CD4-positive, alpha-beta T cell treated with Interleukin-4 for 4 hours (primary cell): Measurements from ENCODE around the gene DLL4.

ENCODE experiments used
- DNase-seq: peaks from one replicate; pipeline ENCODE4 v3.0.0-alpha.2; 2020

DLL4 gene

GRCh38 chr15:40928821-40929659 lies at the start of gene DLL4:
DLL4 (plus strand) TSS chr15:40929340; CDS start chr15:40929669, 329 bp downstream.
- DNase-seq: no peak

- DNase-seq: no peak
Measured at GRCh38 chr15:40879609-40880008, 49.5 kb upstream of the DLL4 start.

- no peak for DNase-seq
Measured at GRCh38 chr15:40881351-40881750, 47.8 kb upstream of the DLL4 start.

DNA sequence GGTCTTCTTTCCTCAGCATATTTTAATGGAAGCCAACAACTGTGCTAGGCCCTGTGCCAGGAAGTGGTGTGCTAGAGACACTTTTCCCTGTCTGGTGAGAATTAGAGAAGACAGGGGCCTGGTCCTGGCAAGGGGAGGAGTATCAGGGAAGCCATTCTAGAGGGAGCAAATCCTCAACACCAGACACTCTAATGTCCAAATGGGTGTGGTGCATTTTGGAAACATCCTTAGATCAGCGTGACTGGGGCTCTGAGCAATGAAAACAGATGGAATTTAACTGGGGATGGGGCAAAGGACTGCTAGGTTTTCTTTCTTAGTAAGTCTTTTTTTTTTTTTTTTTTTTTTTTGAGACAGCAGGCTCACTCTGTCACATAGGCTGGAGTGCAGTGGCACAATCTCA lies 42.6 kb upstream of the DLL4 start:
- no peak for DNase-seq

- no peak for DNase-seq
Measured at GRCh38 chr15:40889112-40889511, 40.0 kb upstream of the DLL4 start.

DNA sequence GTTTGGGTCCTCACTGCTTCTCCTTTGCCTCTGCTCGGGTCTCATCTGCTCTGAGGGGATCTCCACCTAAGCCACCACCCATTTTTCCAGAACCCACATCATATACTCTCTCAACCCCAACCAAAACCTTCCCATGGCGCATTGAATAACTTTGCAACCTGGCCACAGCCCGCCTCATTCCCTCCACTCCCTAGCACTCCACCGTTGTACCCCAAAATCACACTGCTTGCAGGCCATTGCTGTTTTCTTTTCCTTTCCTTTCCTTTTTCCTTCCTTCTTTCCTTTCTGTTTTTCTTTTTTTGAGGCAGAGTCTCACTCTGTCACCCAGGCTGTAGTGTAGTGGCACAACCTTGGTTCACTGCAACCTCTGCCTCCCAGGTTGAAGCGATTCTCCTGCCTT lies 38.0 kb upstream of the DLL4 start:
- no peak for DNase-seq

- peak; percentile 44 for DNase-seq
Measured at GRCh38 chr15:40891810-40892446, 37.2 kb upstream of the DLL4 start.

GRCh38 chr15:40892447-40893012 lies 36.6 kb upstream of the DLL4 start:
- DNase-seq: no peak

GRCh38 chr15:40893019-40893670 lies 36.0 kb upstream of the DLL4 start:
- DNase-seq: no peak

GRCh38 chr15:40893733-40894680 lies 35.1 kb upstream of the DLL4 start, which contains the start of gene VPS18:
VPS18 (plus strand) TSS chr15:40894450; CDS start chr15:40894769, 319 bp downstream.
- peak; percentile 96 for DNase-seq

GRCh38 chr15:40894681-40895448 lies 34.3 kb upstream of the DLL4 start:
- DNase-seq: peak; percentile 56

GRCh38 chr15:40899536-40900207 lies 29.5 kb upstream of the DLL4 start:
- DNase-seq: no peak

DNA sequence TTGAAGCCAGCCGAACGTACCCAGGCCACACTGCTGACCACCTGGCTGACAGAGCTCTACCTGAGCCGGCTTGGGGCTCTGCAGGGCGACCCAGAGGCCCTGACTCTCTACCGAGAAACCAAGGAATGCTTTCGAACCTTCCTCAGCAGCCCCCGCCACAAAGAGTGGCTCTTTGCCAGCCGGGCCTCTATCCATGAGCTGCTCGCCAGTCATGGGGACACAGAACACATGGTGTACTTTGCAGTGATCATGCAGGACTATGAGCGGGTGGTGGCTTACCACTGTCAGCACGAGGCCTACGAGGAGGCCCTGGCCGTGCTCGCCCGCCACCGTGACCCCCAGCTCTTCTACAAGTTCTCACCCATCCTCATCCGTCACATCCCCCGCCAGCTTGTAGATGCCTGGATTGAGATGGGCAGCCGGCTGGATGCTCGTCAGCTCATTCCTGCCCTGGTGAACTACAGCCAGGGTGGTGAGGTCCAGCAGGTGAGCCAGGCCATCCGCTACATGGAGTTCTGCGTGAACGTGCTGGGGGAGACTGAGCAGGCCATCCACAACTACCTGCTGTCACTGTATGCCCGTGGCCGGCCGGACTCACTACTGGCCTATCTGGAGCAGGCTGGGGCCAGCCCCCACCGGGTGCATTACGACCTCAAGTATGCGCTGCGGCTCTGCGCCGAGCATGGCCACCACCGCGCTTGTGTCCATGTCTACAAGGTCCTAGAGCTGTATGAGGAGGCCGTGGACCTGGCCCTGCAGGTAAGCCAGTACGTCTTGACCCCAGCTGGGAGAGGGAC lies 28.7 kb upstream of the DLL4 start:
- no peak for DNase-seq

- no peak for DNase-seq
Measured at GRCh38 chr15:40901053-40901443, 28.1 kb upstream of the DLL4 start.

DNA sequence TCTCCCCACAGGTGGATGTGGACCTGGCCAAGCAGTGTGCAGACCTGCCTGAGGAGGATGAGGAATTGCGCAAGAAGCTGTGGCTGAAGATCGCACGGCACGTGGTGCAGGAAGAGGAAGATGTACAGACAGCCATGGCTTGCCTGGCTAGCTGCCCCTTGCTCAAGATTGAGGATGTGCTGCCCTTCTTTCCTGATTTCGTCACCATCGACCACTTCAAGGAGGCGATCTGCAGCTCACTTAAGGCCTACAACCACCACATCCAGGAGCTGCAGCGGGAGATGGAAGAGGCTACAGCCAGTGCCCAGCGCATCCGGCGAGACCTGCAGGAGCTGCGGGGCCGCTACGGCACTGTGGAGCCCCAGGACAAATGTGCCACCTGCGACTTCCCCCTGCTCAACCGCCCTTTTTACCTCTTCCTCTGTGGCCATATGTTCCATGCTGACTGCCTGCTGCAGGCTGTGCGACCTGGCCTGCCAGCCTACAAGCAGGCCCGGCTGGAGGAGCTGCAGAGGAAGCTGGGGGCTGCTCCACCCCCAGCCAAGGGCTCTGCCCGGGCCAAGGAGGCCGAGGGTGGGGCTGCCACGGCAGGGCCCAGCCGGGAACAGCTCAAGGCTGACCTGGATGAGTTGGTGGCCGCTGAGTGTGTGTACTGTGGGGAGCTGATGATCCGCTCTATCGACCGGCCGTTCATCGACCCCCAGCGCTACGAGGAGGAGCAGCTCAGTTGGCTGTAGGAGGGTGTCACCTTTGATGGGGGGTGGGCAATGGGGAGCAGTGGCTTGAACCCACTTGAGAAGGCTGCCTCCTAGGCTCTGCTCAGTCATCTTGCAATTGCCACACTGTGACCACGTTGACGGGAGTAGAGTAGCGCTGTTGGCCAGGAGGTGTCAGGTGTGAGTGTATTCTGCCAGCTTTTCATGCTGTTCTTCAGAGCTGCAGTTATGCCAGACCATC lies 26.3 kb upstream of the DLL4 start:
- DNase-seq: no peak

GRCh38 chr15:40904552-40905201 lies 24.5 kb upstream of the DLL4 start:
- no peak for DNase-seq

- DNase-seq: peak; percentile 46
Measured at GRCh38 chr15:40906091-40906990, 22.8 kb upstream of the DLL4 start.
